CD4-positive, alpha-beta T cell (primary cell): ENCODE data around the gene CLEC16A. TPM values are rescaled to one million over a fixed set of nuclear protein-coding genes. Genes with fewer than 3 reads are reported as not detected.

Experiments used
- ATAC-seq: fragments of 200-7000 bp; cut with Tn5 transposase; one replicate; pipeline ENCODE4 v1.10.0; 2022; ENCODE audit warnings: mild to moderate bottlenecking; ENCODE audit not compliant: poor library complexity
- CTCF ChIA-PET: fragments of 350-600 bp; sonication (Branson Sonifier 250); formaldehyde crosslinking; loops from one replicate; lab custom pipeline; 2021; ENCODE audit warnings: antibody characterized with exemption, inconsistent platforms; lab: Charles Lee
- POLR2A ChIA-PET: fragments of 350-600 bp; sonication (Branson Sonifier 250); formaldehyde crosslinking; loops from one replicate; lab custom pipeline; 2021; ENCODE audit warnings: antibody characterized with exemption, inconsistent platforms; lab: Charles Lee
- DNase-seq, 14 experiments: peaks; one replicate each; pipeline ENCODE4 v3.0.0-alpha.2; 2013 to 2020; ENCODE audit warnings: mixed read lengths in 2 of 14
- H3K27ac ChIP-seq, 2 donors: one replicate each; pipeline versions ENCODE4 v1.5.1 to v1.7.0; 2013; ENCODE audit warnings: low read length in 2 of 2, low read depth in 1 of 2, mild to moderate bottlenecking in 1 of 2
- H3K27me3 ChIP-seq, 2 experiments: 1 replicate in 1 of 2; 2 replicates in 1 of 2; pipeline versions ENCODE4 v1.6.1 to v1.7.0; 2013; ENCODE audit warnings: low read length in 2 of 2, control low read depth in 1 of 2, mild to moderate bottlenecking in 1 of 2, moderate library complexity in 1 of 2; ENCODE audit not compliant: insufficient read depth in 2 of 2, control insufficient read depth in 1 of 2
- H3K36me3 ChIP-seq: one replicate; pipeline ENCODE4 v1.6.1; 2013; ENCODE audit warnings: low read length, control low read depth; ENCODE audit not compliant: insufficient read depth
- H3K4me1 ChIP-seq: one replicate; pipeline ENCODE4 v1.6.1; 2013; ENCODE audit warnings: low read length, control low read depth; ENCODE audit not compliant: insufficient read depth
- H3K4me3 ChIP-seq: one replicate; pipeline ENCODE4 v1.5.1; 2013; ENCODE audit warnings: mild to moderate bottlenecking, low read length, moderate library complexity
- H3K9me3 ChIP-seq, 2 experiments: 1 replicate in 1 of 2; 2 replicates in 1 of 2; pipeline versions ENCODE4 v1.6.1 to v1.7.0; 2013; ENCODE audit warnings: low read length in 2 of 2, mild to moderate bottlenecking in 2 of 2, control low read depth in 1 of 2, moderate library complexity in 1 of 2; ENCODE audit not compliant: control insufficient read depth in 1 of 2, insufficient read depth in 1 of 2
- H3K27ac Mint-ChIP-seq: one replicate; pipeline ENCODE4 v1.8.0; 2020; ENCODE audit warnings: mixed read lengths
- H3K27me3 Mint-ChIP-seq: one replicate; pipeline ENCODE4 v1.8.0; 2021; ENCODE audit warnings: mixed read lengths
- H3K36me3 Mint-ChIP-seq: one replicate; pipeline ENCODE4 v1.8.0; 2021; ENCODE audit warnings: low read depth, mixed read lengths
- H3K4me1 Mint-ChIP-seq: one replicate; pipeline ENCODE4 v1.8.0; 2021; ENCODE audit warnings: low read depth, mixed read lengths
- H3K4me3 Mint-ChIP-seq: one replicate; pipeline ENCODE4 v1.8.0; 2020; ENCODE audit warnings: mild to moderate bottlenecking, mixed read lengths
- H3K9me3 Mint-ChIP-seq: one replicate; pipeline ENCODE4 v1.8.0; 2020; ENCODE audit warnings: mixed read lengths
- intact Hi-C, 2 experiments: fragments of 100-400 bp; cut with DNase I in 1 of 2; cut with micrococcal nuclease in 1 of 2; formaldehyde crosslinking; loops; one replicate each; pipeline versions ENCODE4 v1.15.1 to v1.9.0; 2023 to 2025; cut with DNase I, micrococcal nuclease
- total RNA-seq, 174 experiments: library from RNA in 2 of 174; stranded (reverse) in 2 of 174; gene quantifications; one replicate each; pipeline ENCODE4 v1.2.3 and lab custom pipeline; 2021 to 2026
- TF ChIP-seq, protein P1 (sequence below): fragments of 200-600 bp; IDR thresholded peaks from one replicate; pipeline ENCODE4 v1.8.0; 2022; ENCODE audit warnings: antibody characterized with exemption, mild to moderate bottlenecking

The CLEC16A gene
- total RNA-seq, 2 experiments from 2014 or later, result 21.7 to 22.7 TPM

DNA sequence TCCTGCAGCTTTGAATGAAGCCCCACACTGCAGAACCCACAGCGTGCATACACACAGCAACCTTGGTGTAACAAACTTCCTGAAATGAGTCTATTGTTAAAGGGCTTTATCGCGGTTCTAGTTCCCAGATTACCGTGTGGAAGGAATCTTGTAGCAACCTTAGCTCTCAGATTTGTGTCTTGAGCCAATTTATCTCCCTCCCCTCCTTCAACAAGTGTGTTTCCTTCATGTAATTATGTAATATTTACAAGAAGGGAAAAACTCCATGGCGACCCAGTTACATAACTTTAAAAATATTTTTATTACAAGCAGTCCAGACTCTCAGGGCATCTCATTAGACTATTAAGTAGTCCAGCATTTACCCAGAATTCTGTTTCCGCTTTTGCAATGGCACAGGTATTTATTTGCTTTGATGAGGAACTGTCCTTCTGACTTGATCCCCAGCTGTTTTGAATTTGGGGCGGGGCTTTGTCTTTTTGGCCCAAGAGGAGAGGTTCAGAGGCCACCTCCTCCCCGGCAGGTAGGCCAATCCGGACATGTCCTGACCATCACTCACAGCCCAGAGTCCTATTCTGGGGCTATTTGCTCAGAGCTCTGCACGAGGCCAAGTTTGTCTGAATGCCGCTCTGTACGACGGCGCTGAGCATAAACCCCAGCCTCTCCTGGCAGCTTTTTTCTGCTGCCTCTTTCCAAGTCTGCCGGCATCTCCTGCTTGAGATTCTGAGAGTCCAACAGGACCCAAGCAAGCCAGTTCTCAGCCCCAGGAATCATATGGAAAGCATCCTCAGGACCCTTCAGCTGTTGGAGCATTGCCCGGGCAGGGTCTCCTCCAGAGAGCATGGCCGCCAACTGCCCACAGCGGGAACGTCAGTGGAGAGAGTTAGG, 35.6 kb downstream of the CLEC16A start:
- peaks cover 11% of the 10 kb centered on the region for H3K4me1 Mint-ChIP-seq
- peaks cover 54% of the 10 kb centered on the region for H3K36me3 ChIP-seq
- TF ChIP-seq, protein P1, sequence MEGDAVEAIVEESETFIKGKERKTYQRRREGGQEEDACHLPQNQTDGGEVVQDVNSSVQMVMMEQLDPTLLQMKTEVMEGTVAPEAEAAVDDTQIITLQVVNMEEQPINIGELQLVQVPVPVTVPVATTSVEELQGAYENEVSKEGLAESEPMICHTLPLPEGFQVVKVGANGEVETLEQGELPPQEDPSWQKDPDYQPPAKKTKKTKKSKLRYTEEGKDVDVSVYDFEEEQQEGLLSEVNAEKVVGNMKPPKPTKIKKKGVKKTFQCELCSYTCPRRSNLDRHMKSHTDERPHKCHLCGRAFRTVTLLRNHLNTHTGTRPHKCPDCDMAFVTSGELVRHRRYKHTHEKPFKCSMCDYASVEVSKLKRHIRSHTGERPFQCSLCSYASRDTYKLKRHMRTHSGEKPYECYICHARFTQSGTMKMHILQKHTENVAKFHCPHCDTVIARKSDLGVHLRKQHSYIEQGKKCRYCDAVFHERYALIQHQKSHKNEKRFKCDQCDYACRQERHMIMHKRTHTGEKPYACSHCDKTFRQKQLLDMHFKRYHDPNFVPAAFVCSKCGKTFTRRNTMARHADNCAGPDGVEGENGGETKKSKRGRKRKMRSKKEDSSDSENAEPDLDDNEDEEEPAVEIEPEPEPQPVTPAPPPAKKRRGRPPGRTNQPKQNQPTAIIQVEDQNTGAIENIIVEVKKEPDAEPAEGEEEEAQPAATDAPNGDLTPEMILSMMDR, result no peak

GRCh38 chr16:10980813-10981212, 36.4 kb downstream of the CLEC16A start:
- H3K4me3 Mint-ChIP-seq, result no peak overlapping the region
- Histone ChIP-seq H3K4me3 (no peak overlapping the region), H3K27me3 (no peaks in the 10 kb centered on the region), H3K4me1 (peaks cover 9% of the 10 kb centered on the region), H3K36me3 (peaks cover 52% of the 10 kb centered on the region), H3K27ac (no peak overlapping the region), H3K9me3 (no peaks in the 10 kb centered on the region)
- no peaks in the 10 kb centered on the region for H3K9me3 Mint-ChIP-seq
- POLR2A ChIA-PET, result interaction anchor here (0.9 kb wide), 1 partner anchor 275 kb away, joined by 4 read pairs; the partner anchor contains the start of gene SOCS1
- ATAC-seq (no peak), DNase-seq (no peak)
- peaks cover 11% of the 10 kb centered on the region for H3K4me1 Mint-ChIP-seq
- CTCF ChIA-PET, result no interaction called here
- H3K27ac Mint-ChIP-seq, result no peak overlapping the region
- H3K36me3 Mint-ChIP-seq, result peaks cover 77% of the 10 kb centered on the region
- TF ChIP-seq, protein P1, result no peak
- intact Hi-C loops, result no loop called here
- no peaks in the 10 kb centered on the region for H3K27me3 Mint-ChIP-seq

More for the DNA sequence above, 35.6 kb downstream of the CLEC16A start:
- CTCF ChIA-PET, result no interaction called here
- Mint-ChIP-seq H3K27ac (no peak overlapping the region), H3K9me3 (no peaks in the 10 kb centered on the region), H3K4me3 (no peak overlapping the region), H3K36me3 (peaks cover 78% of the 10 kb centered on the region), H3K27me3 (no peaks in the 10 kb centered on the region)
- H3K27ac ChIP-seq, result no peak overlapping the region
- ATAC-seq (no peak), DNase-seq (no peak)
- no peaks in the 10 kb centered on the region for H3K9me3 ChIP-seq
- POLR2A ChIA-PET, result interaction anchor here (0.9 kb wide), 1 partner anchor 276 kb away, joined by 4 read pairs; the partner anchor contains the start of gene SOCS1
- no peaks in the 10 kb centered on the region for H3K27me3 ChIP-seq
- peaks cover 9% of the 10 kb centered on the region for H3K4me1 ChIP-seq
- H3K4me3 ChIP-seq, result no peak overlapping the region
- intact Hi-C loops, result no loop called here

GRCh38 chr16:10981697-10982216, 37.4 kb downstream of the CLEC16A start:
- H3K27ac ChIP-seq, result no peak overlapping the region
- Mint-ChIP-seq H3K36me3 (peaks cover 70% of the 10 kb centered on the region), H3K27ac (no peak overlapping the region), H3K27me3 (no peaks in the 10 kb centered on the region), H3K9me3 (no peaks in the 10 kb centered on the region), H3K4me3 (no peak overlapping the region), H3K4me1 (peaks cover 18% of the 10 kb centered on the region)
- intact Hi-C loops, result no loop called here
- no peak overlapping the region for H3K4me3 ChIP-seq
- H3K27me3 ChIP-seq, result no peaks in the 10 kb centered on the region
- ATAC-seq (peak; percentile 48), DNase-seq (peak in 10 of 14 experiments; percentile 12 to 50 (median 33))
- peaks cover 9% of the 10 kb centered on the region for H3K4me1 ChIP-seq
- CTCF ChIA-PET, result interaction anchor here (3.0 kb wide), 1 partner anchor 18 kb away, joined by 20 read pairs; no protein-coding TSS in a partner anchor
- H3K36me3 ChIP-seq, result peaks cover 45% of the 10 kb centered on the region
- no peaks in the 10 kb centered on the region for H3K9me3 ChIP-seq
- TF ChIP-seq, protein P1, result no peak
- POLR2A ChIA-PET, result no interaction called here
